PC-3 (cell line): ENCODE measurements around the gene DNAH17. TPM values are rescaled to one million over a fixed set of nuclear protein-coding genes. Genes with fewer than 3 reads are reported as not detected.

ENCODE experiments used
- ATAC-seq: fragments of 200-7000 bp; cut with Tn5 transposase; 2 replicates; pipeline ENCODE4 v1.9.1; 2020; ENCODE audit warnings: mild to moderate bottlenecking, moderate library complexity
- BruUV-seq: library from RNA; stranded (reverse); fragments of 400-500 nt; replicated peaks from 2 replicates; lab custom pipeline; 2021; lab: Mats Ljungman, UMichigan
- CTCF ChIA-PET: fragments of 300-600 bp; sonication (Branson Sonifier 250); formaldehyde crosslinking; loops from one replicate; lab custom pipeline; 2022; ENCODE audit warnings: antibody characterized with exemption; lab: Charles Lee
- POLR2A ChIA-PET: fragments of 300-600 bp; sonication (Branson Sonifier 250); formaldehyde crosslinking; loops from one replicate; lab custom pipeline; 2022; ENCODE audit warnings: antibody characterized with exemption; ENCODE audit not compliant: unreplicated experiment; lab: Charles Lee
- DNase-seq: peaks from one replicate; pipeline ENCODE4 v3.0.0-alpha.2; 2015
- H2AFZ ChIP-seq: fragments of 300-600 bp; sonication (generic); 2 replicates; pipeline ENCODE4 v1.6.0; 2016; ENCODE audit warnings: antibody characterized with exemption, low read length
- H3F3A ChIP-seq: fragments of 300-600 bp; sonication (generic); one replicate; pipeline ENCODE4 v1.6.0; 2017; ENCODE audit warnings: antibody characterized with exemption, low read length, control low read depth, mild to moderate bottlenecking; ENCODE audit not compliant: unreplicated experiment
- H3K27ac ChIP-seq: fragments of 300-600 bp; sonication (generic); 2 replicates; pipeline ENCODE4 v1.5.1; 2016; ENCODE audit warnings: mild to moderate bottlenecking, low read length
- H3K27me3 ChIP-seq: fragments of 300-600 bp; sonication (generic); 2 replicates; pipeline ENCODE4 v1.6.1; 2016; ENCODE audit warnings: low read length, mixed read lengths
- H3K36me3 ChIP-seq: fragments of 300-600 bp; sonication (generic); 2 replicates; pipeline ENCODE4 v1.6.1; 2016; ENCODE audit warnings: low read depth, mixed run types, low read length, mixed read lengths
- H3K4me1 ChIP-seq: fragments of 300-600 bp; sonication (generic); 2 replicates; pipeline ENCODE4 v1.5.1; 2016; ENCODE audit warnings: low read length; ENCODE audit not compliant: insufficient read depth
- H3K4me2 ChIP-seq: fragments of 300-600 bp; sonication (generic); 2 replicates; pipeline ENCODE4 v1.6.0; 2016; ENCODE audit warnings: low read length
- H3K4me3 ChIP-seq: fragments of 300-600 bp; sonication (generic); 2 replicates; pipeline ENCODE4 v1.5.1; 2016; ENCODE audit warnings: mild to moderate bottlenecking, low read length, mixed read lengths
- H3K79me2 ChIP-seq: fragments of 300-600 bp; sonication (generic); 2 replicates; pipeline ENCODE4 v1.6.1; 2017; ENCODE audit warnings: low read length, mixed read lengths
- H3K9ac ChIP-seq: fragments of 300-600 bp; sonication (generic); 2 replicates; pipeline ENCODE4 v1.6.0; 2016; ENCODE audit warnings: mild to moderate bottlenecking, low read length
- H3K9me2 ChIP-seq: fragments of 300-600 bp; sonication (generic); replicated peaks from 2 replicates; pipeline ENCODE4 v1.6.1; 2016; ENCODE audit warnings: mixed run types, low read length, mixed read lengths
- H3K9me3 ChIP-seq: fragments of 300-600 bp; sonication (generic); 2 replicates; pipeline ENCODE4 v1.6.1; 2016; ENCODE audit warnings: low read length, mixed read lengths
- H4K20me1 ChIP-seq: fragments of 300-600 bp; sonication (generic); 2 replicates; pipeline ENCODE4 v1.6.1; 2016; ENCODE audit warnings: low read length, mixed read lengths
- EZH2 ChIP-seq: fragments of 300-600 bp; sonication (generic); IDR thresholded peaks from one replicate; pipeline ENCODE4 v1.6.1; 2017; ENCODE audit warnings: antibody characterized with exemption, mild to moderate bottlenecking, low read length; ENCODE audit not compliant: unreplicated experiment
- EZH2phosphoT487 ChIP-seq: fragments of 300-600 bp; sonication (generic); IDR thresholded peaks from 2 replicates; pipeline ENCODE4 v1.6.1; 2018; ENCODE audit warnings: mild to moderate bottlenecking, antibody characterized with exemption, low read length, borderline replicate concordance
- intact Hi-C: fragments of 100-400 bp; cut with micrococcal nuclease; formaldehyde crosslinking; loops from 2 replicates; pipeline ENCODE4 v1.9.0; 2023
- total RNA-seq: library from RNA; depleted of rRNA; stranded (reverse); fragments of >200 nt; gene quantifications from 2 replicates; pipeline ENCODE4 v1.2.3, GENCODE V29; 2014
- TF ChIP-seq, protein P1 (sequence below): fragments of 300-600 bp; sonication (generic); conservative IDR thresholded peaks from 2 replicates; pipeline ENCODE4 v1.5.1; 2017; ENCODE audit warnings: antibody characterized with exemption, low read depth, mild to moderate bottlenecking, low read length

DNAH17 gene
- total RNA-seq, 1 experiment from 2014 or later, result 0.04 TPM

DNA sequence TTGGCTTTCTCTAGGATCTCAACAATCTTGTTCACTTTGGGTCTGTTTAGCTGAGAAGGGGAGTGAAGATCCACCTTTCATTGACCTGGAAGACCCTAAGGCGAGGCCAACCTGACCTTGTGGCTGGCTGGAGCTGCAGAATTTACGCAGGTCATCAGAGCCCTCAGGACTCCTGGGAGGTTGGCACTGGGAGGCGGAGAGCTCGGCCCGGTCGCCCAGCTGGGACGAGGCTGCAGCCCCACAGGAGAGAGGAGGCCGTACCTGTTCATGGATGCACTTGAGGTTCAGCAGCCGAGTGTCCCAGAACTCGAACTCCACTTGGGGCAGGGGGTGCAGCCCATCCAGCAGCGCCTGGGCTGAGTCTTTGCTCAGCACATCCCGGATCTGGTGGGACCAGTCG is 5.9 kb downstream of the DNAH17 start:
- H2AFZ ChIP-seq, result no peak overlapping the region
- peaks cover 34% of the 10 kb centered on the region for H3K27me3 ChIP-seq
- no peaks in the 10 kb centered on the region for H3K4me1 ChIP-seq
- no peaks in the 10 kb centered on the region for H3K9me3 ChIP-seq
- ChIA-PET POLR2A (no interaction called here), CTCF (no interaction called here)
- no TSS peak for BruUV-seq
- no peak overlapping the region for H3K4me2 ChIP-seq
- H3K27ac ChIP-seq, result no peak overlapping the region
- intact Hi-C loops, result no loop called here
- H3F3A ChIP-seq, result no peaks in the 10 kb centered on the region
- no peak overlapping the region for H3K4me3 ChIP-seq
- TF ChIP-seq EZH2 (no peak), EZH2phosphoT487 (no peak)
- TF ChIP-seq, protein P1, sequence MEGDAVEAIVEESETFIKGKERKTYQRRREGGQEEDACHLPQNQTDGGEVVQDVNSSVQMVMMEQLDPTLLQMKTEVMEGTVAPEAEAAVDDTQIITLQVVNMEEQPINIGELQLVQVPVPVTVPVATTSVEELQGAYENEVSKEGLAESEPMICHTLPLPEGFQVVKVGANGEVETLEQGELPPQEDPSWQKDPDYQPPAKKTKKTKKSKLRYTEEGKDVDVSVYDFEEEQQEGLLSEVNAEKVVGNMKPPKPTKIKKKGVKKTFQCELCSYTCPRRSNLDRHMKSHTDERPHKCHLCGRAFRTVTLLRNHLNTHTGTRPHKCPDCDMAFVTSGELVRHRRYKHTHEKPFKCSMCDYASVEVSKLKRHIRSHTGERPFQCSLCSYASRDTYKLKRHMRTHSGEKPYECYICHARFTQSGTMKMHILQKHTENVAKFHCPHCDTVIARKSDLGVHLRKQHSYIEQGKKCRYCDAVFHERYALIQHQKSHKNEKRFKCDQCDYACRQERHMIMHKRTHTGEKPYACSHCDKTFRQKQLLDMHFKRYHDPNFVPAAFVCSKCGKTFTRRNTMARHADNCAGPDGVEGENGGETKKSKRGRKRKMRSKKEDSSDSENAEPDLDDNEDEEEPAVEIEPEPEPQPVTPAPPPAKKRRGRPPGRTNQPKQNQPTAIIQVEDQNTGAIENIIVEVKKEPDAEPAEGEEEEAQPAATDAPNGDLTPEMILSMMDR, result no peak
- H3K36me3 ChIP-seq, result no peaks in the 10 kb centered on the region
- no peaks in the 10 kb centered on the region for H3K9me2 ChIP-seq
- DNase-seq, result no peak
- H4K20me1 ChIP-seq, result no peaks in the 10 kb centered on the region
- H3K9ac ChIP-seq, result no peak overlapping the region
- H3K79me2 ChIP-seq, result no peaks in the 10 kb centered on the region
- no peak for ATAC-seq

DNA sequence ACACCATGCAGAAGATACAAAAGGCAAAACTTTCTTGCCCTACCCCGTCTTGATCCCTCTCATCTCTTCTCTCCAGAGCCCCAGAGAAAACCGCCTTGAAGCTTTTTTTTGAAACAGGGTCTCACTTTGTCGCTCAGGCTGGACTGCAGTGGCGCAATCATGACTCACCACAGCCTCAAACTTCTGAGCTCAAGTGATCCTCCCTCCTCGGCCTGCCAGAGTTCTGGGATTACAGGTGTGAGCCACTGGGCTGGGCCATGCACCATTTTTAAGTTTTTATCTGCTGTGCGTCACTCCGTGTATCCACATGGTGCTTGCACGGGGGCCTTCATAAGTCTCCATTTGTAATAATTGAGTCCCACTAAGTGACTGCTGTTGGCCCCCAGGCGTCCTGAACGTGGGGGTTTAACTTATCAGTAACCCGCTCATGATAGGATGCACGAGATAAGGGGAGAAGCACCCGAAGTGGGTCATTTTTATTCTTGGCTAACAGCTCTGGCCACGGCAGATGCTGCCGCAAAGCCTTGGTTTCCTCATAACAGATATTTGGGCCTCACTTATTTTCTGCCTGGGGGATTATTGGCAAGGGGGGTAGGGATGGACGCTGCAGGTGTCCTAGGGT is 8.6 kb downstream of the DNAH17 start:
- Histone ChIP-seq H2AFZ (no peak overlapping the region), H3K36me3 (no peaks in the 10 kb centered on the region), H3K9me3 (no peaks in the 10 kb centered on the region), H3K9ac (no peak overlapping the region), H3K9me2 (no peaks in the 10 kb centered on the region), H3K27me3 (peaks cover 58% of the 10 kb centered on the region), H3K4me1 (no peaks in the 10 kb centered on the region), H3K4me2 (no peak overlapping the region), H3K27ac (no peak overlapping the region), H3K79me2 (no peaks in the 10 kb centered on the region), H4K20me1 (no peaks in the 10 kb centered on the region), H3F3A (no peaks in the 10 kb centered on the region), H3K4me3 (no peak overlapping the region)
- intact Hi-C loops, result no loop called here
- BruUV-seq, result no TSS peak
- ATAC-seq, result no peak
- POLR2A ChIA-PET, result interaction anchor here (0.5 kb wide), 1 partner anchor 27 kb away, joined by 3 read pairs; no protein-coding TSS in a partner anchor
- TF ChIP-seq EZH2phosphoT487 (no peak), EZH2 (no peak)
- TF ChIP-seq, protein P1, result no peak
- DNase-seq, result peak; percentile 38
- CTCF ChIA-PET, result no interaction called here

DNA sequence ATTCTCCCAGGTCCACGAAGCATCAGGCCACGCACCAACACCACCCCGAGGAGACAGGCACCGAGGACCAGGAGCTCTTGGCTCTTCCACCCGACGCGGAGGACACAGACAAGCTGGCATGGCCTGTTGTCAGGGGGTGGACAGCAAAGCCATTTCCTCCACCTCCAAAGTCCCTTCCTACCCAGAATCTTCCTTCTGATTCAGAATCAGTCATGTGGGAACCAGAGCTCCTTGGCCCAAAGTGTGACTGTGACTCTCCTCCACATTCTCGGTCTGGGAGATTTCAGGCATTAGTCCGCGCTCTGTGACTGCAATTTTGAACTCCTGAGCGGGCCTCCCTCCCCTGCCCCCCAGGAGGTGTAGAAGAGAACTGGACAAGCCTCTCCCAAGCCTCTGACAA is 9.2 kb downstream of the DNAH17 start:
- H3K36me3 ChIP-seq, result no peaks in the 10 kb centered on the region
- CTCF ChIA-PET, result no interaction called here
- no TSS peak for BruUV-seq
- H3K27ac ChIP-seq, result no peak overlapping the region
- H3K27me3 ChIP-seq, result peaks cover 64% of the 10 kb centered on the region
- TF ChIP-seq EZH2 (no peak), EZH2phosphoT487 (no peak)
- TF ChIP-seq, protein P1, result no peak
- no peak for ATAC-seq
- no peaks in the 10 kb centered on the region for H3K9me2 ChIP-seq
- H2AFZ ChIP-seq, result no peak overlapping the region
- no peaks in the 10 kb centered on the region for H3K4me1 ChIP-seq
- POLR2A ChIA-PET, result interaction anchor here (0.5 kb wide), 1 partner anchor 26 kb away, joined by 3 read pairs; no protein-coding TSS in a partner anchor
- H3K9me3 ChIP-seq, result no peaks in the 10 kb centered on the region
- H4K20me1 ChIP-seq, result no peaks in the 10 kb centered on the region
- DNase-seq, result no peak
- no peak overlapping the region for H3K9ac ChIP-seq
- no peaks in the 10 kb centered on the region for H3F3A ChIP-seq
- no peak overlapping the region for H3K4me2 ChIP-seq
- no peak overlapping the region for H3K4me3 ChIP-seq
- intact Hi-C loops, result no loop called here
- no peaks in the 10 kb centered on the region for H3K79me2 ChIP-seq
